Stimulated activated CD4-positive, alpha-beta T cell treated with anti-CD3 and anti-CD28 coated beads, Interleukin-2, amount 100 ng/mL, for 4 hours (primary cell): ENCODE data around the gene MCCD1.

ENCODE experiments used
- DNase-seq: peaks from one replicate; pipeline ENCODE4 v3.0.0-alpha.2; 2020; ENCODE audit warnings: low read depth

Gene MCCD1

GRCh38 chr6:31572041-31572911 is 43.5 kb downstream of the MCCD1 start, which contains the start of gene LTA:
Gene LTA, plus strand, starts transcription at chr6:31572289. Its CDS starts 454 bp downstream, at chr6:31572743.
- DNase-seq = peak; percentile 75

GRCh38 chr6:31573239-31574105 is 44.7 kb downstream of the MCCD1 start:
- DNase-seq = no peak

- DNase-seq = no peak
Measured at GRCh38 chr6:31574106-31575061, 45.6 kb downstream of the MCCD1 start.

- peak; percentile 85 for DNase-seq
Measured at GRCh38 chr6:31575335-31575901, 46.7 kb downstream of the MCCD1 start, which contains the start of gene TNF. Gene TNF, plus strand, starts transcription at chr6:31575565. Its CDS starts 177 bp downstream, at chr6:31575742.

GRCh38 chr6:31575952-31576685 is 47.4 kb downstream of the MCCD1 start:
- no peak for DNase-seq

GRCh38 chr6:31576897-31577578 is 48.3 kb downstream of the MCCD1 start:
- no peak for DNase-seq

GRCh38 chr6:31577579-31577966 is 48.8 kb downstream of the MCCD1 start:
- no peak for DNase-seq

GRCh38 chr6:31578184-31579118 is 49.7 kb downstream of the MCCD1 start:
- no peak for DNase-seq

- no peak for DNase-seq
Measured at GRCh38 chr6:31579119-31579505, 50.4 kb downstream of the MCCD1 start.
